HPDE6-E6E7 (cell line): ENCODE measurements around the gene MAGEB1.

Experiments
- DNase-seq: peaks from one replicate; pipeline ENCODE4 v3.0.0; 2011; ENCODE audit warnings: missing footprints; ENCODE audit errors: extremely low spot score

Gene MAGEB1, protein sequence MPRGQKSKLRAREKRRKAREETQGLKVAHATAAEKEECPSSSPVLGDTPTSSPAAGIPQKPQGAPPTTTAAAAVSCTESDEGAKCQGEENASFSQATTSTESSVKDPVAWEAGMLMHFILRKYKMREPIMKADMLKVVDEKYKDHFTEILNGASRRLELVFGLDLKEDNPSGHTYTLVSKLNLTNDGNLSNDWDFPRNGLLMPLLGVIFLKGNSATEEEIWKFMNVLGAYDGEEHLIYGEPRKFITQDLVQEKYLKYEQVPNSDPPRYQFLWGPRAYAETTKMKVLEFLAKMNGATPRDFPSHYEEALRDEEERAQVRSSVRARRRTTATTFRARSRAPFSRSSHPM

DNA sequence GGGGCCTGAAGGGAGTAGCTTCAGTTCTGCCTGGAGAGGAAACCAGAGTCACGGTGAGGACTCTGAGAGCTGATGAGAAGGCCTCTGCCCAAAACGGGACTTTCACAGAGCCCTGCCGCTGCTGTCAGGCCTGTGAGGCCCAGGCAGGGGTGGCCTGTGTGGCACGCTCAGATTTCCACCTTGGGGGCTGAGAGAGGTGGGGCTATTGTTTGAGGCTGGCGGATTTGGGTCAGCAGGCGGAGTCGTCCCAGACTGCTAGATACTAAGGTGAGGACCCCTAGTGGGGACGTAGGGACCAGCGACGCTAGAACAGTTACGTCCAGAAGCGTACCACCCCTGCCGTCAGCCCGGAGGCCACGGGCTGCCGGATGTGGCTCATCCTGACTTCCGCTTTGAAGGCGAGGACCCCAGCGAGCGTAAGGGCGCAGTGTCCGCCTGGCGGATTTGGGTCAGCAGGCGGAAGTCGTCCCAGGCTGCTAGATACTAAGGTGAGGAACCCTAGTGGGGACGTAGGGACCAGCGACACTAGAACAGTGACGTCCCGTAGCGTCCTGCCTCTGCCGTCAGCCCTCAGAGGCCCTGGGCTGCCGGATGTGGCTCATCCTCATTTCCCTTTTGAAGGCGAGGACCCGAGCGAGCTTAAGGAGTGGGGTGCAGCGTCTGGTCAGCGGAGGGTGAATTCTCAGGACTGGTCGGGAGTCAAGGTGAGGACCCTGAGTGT, at the start of gene MAGEB1:
TSS of gene MAGEB1 (plus strand) at position 378 of the 721 bp plus-strand sequence. CDS start 3,348 bp downstream, outside the sequence.
- no peak for DNase-seq

DNA sequence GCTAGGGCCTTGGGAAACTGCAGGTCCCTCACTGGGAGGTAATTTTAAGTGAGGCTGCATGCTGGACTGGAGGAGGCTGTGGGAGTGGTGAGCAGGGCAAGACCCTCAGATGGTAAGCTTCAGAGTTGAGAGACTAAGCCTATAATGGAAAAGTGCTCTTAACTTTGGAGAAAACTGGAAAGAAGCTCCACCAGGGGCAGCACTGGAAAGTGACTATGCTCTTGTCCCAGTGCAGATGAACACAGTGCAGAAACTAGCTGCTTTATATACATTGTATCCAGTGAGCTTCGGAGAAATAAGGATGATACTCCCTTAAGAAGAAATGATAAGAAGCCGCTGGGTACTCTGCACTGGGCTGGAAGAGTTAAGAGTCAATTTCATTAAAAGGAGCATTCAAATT, 34.8 kb upstream of the MAGEB1 start:
- DNase-seq, result no peak

DNA sequence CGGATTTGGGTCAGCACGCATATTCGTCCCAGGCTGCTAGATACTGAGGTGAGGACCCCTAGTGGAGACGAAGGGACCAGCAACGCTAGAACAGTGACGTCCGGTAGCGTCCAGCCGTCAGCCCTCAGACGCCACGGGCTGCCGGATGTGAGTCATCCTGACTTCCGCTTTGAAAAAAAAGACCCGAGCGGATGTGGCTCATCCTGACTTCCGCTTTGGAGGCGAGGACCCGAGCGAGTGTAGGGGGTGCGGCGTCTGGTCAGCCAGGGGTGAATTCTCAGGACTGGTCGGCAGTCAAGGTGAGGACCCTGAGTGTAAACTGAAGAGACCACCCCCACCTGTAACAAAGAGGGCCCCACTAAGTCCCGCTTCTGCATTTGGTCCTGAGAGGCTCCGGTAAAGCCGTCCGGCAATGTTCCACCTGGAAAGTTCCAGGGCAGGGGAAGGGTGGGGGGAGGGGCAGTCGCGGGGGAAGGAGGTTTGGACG, 31.5 kb upstream of the MAGEB1 start, which contains the start of gene MAGEB2:
TSS of gene MAGEB2 (plus strand) at position 207 of the 487 bp plus-strand sequence. CDS start 3,018 bp downstream, outside the sequence.
- DNase-seq, result no peak

DNA sequence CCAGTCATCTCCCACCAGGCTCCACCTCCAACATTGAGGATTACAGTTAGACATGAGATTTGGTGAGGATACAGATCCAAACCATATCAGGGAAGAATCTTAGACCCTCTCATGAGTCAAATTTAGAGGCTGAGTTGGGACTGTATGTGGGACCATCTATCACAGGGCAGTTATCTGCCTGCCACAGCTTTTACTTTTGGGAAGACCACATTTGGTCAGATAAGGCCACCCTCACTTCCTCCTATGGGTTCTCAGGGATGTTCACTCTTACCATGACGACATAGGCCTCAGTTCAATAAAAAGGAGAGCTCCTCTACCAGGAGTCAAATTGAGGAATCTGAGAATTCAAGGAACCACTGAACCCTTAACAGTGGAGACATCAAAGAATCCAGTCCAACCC, 29.5 kb upstream of the MAGEB1 start:
- DNase-seq, result no peak

DNA sequence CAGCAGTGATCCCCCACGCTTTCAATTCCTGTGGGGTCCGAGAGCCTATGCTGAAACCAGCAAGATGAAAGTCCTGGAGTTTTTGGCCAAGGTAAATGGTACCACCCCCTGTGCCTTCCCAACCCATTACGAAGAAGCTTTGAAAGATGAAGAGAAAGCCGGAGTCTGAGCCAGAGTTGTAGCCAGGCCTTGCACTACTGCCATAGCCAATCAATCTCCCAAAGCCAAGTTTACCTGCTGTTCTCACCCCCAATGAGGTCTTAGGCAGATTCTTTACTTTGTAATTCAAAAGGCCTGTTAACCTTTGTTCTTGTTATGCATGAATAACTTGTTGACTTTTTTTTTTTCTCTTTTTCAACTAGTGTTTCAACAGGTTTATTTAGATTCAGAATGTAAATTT, 27.6 kb upstream of the MAGEB1 start:
- no peak for DNase-seq

DNA sequence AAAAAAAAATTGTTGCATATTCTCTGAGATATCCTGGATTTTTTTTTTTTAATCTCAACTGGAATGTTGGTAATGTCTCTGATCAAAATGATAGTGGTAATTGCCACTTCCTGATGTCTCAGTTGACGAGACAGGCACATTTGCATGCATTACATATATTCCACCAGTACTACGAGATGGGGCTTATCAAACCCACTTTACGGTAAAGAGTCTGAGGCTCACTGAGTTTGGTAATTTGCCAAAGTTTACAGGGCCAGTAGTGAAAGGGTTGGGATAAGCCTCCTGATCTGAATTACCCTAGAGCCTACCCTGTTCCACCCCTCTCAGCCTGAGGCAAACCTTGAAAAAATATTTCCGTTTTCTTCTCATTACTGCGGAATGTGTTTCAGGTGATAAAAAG, 26.3 kb upstream of the MAGEB1 start:
- no peak for DNase-seq

DNA sequence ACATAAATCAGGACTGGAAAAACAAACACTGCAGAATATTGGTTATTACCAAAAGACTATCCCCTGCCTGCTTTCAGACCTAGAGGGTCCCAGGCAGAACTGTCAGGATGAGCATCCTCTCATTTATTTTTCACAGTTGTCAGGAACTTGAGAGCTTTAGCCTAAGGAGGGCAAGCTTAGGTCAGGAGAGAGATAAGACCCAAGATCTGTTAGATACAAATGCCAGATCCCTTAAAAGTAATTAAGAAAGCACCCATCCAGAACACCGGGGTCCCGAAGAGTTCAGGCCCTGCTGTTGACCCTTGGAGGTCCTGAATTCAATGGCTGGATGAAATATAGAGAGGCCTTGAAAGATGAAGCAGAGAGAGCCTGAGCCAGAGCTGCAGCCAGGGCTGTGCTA, 22.4 kb upstream of the MAGEB1 start:
- DNase-seq, result no peak

DNA sequence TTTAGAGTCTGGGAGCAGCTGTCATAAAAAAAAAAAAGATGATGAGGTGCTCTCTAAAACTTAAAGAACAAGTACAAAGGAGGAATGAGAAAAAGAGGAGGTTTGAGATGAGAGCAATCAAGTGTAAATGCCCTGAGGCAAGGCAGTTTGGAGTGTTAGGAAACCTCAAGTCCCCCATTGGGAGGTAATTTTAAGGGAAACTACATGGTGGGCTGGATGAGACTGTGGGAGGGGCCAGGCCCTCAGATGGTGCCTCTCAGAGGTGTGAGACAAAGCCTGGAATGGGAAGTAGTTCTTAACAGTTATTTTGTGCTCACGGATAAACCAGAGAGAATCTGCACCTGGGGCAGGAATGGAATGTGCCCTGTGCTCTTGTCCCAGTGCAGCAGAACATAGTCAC, 18.4 kb upstream of the MAGEB1 start:
- no peak for DNase-seq

DNA sequence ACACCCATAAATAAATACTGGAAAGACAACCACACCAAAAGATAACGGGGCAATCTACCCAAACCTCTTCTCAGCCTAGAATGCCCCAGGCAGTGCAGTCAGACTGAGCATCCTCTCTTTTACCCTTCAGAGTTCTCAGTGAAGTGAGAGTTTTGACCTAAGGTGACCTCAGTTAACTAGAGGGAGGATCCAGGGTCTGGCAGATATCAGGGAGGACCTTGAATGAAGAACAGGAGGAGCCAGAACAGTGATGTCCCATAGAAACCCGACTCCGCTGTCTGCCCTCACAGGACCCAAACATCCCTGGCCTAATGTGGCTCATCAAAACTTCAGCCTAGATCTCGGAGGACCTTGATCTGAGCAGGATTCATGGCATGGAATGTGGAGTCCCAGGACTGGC, 16.6 kb upstream of the MAGEB1 start, which contains the start of gene MAGEB3:
TSS of gene MAGEB3 (plus strand) at position 263 of the 400 bp plus-strand sequence. CDS start 5,268 bp downstream, outside the sequence.
- DNase-seq, result no peak

DNA sequence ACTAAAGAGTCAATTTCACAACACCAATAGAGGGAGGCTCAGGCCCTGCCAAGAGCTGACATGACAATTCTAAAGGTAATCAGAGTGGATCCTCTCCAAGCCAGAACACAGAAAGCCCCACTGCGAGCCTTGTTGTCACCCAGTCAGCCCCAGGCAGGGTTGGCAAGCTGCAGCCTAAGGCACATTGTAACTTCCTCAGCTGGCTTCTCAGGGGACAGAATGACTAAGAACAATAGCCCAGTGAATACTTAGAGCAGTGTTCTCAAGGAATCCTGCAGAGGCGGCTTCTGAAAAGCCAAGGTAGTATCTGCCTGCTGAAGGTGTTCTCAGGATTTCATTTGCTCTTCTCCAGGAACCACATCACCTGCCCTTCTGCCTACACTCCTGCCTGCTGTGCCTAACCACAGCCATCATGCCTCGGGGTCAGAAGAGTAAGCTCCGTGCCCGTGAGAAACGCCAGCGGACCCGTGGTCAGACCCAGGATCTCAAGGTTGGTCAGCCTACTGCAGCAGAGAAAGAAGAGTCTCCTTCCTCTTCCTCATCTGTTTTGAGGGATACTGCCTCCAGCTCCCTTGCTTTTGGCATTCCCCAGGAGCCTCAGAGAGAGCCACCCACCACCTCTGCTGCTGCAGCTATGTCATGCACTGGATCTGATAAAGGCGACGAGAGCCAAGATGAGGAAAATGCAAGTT, 5.1 kb upstream of the MAGEB1 start, which contains the start of gene MAGEB4:
TSS of gene MAGEB4 (plus strand) at position 277 of the 692 bp plus-strand sequence. CDS start at position 413, 136 bp downstream.
- DNase-seq, result no peak

DNA sequence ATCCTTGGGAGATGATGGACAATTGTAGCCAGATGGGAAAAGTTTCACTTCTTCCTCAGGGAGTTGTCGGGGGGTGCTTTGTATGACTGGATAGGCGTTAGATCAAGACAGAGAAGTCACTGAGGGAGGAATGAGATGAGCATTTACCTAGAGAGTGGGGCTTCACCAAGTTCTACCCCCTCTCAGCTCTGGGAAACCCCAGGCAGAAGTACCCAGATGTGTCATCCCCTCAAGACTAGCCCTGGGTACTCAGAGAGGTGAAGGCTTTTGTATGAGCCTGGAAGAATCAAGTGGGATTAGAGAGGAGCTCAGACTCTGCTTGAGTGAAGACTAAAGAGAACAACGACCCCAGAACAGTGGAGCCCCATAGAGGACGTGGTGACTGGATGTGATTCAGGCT, 1.9 kb downstream of the MAGEB1 start:
- DNase-seq, result no peak

DNA sequence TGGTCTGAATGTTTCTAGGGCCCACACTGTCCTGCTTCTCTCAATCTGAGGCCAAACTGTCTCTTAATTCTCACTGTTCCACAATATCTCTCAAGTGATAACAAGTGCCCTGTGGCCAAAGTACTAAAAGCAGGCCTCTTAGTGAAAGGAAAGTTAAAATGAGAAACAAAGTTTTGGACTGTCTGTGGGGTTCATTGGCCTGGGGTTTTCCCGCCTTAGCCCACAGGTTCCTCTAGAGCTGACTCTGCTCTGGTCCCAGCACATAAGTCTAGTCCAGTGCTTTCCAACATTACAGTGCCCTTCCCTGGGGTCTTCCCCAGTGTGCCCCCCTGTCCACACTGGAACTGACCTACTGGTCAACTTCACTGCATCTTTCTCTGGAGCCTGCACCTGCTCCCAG, 6.3 kb downstream of the MAGEB1 start:
- no peak for DNase-seq

DNA sequence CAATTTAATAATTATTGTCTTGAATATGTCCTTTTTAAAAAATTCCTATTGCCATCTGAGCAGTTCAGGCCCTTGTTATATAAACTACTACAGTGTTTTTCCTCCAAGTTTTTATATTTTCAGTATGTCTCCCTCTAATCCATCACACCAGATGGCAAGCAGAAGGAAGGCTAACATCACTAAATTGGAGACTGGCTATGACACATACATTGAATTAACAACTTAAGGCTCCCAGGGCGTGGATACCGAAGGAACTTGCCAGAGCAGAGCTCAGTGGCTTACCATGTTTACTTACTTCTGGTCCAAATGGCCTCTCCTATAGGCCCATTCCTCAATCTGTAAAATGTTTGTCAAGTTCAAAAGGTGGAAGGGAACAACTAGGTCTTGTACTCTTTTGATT, 13.0 kb downstream of the MAGEB1 start:
- no peak for DNase-seq

DNA sequence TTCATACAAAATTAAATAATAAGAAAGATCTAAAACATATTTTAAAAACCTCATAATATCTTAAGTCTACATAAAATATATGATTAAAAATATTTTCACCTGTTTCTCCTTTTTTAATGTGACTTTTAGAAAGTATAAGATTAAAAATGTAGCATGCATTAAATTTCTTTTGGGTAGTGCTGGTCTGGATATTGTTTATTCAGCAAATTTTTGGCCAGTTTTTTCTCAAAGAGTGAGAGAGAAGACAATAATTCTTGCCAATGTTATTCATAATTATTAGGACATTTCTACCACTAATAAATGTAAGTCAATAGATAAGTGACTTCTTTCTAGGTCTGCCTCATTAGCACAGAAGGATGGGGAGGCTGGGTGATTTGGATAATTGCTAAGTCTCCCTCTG, 14.1 kb downstream of the MAGEB1 start:
- DNase-seq, result no peak

DNA sequence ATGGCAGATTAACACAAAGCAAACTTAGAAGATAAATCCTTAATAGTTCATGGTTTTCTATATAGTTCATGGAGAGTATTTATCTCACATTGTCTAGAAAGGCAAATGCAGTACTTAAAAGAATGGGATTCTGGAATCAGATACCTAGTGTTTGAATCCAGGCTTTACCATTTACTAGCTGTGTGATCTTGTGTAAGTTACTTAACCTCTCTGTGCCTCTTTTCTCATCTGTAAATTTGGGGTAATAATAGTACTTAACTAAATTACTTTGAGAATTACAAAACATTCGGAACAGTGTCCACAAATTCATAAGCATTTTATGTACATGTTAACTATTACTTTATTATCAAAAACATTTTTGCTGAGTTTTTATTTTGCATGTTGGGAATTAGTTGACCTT, 15.8 kb downstream of the MAGEB1 start:
- DNase-seq, result no peak

DNA sequence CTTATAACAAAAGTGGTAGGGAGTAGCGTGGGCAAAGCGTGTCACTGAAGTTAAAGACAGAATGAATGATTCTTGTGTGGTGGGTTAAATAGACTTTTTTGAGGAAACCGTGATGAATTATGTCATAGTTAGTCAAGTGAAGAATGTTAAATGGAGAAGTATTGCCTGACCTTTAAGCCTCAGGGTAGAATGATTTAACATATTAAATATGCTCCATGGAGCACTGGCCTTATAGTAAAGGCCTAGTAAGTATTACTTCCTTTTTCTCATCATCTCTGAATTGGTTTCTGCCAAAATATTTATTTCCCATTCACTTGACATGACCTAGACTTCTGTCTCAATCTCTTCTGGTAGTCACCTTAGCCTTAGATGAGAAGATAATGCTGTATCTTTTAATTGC, 23.7 kb downstream of the MAGEB1 start:
- DNase-seq, result no peak

DNA sequence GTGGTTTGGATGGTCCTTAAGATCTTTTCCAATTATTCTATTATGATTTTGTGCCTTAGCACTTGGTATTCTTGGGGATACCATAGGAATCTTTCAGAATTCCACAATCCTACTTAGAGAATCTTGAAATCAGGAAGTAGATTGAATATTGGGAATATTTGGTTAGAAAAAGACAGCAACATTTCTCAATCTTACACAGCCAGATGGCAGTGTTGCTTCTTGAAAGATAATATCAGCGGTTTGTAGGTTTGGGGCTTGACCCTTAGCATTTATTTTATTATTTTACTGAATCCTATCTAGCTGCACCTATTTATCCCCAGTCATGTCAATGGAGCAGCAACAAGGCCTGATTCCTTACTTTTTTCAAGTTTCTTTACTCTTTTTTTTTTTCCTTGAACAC, 28.6 kb downstream of the MAGEB1 start:
- DNase-seq, result no peak

DNA sequence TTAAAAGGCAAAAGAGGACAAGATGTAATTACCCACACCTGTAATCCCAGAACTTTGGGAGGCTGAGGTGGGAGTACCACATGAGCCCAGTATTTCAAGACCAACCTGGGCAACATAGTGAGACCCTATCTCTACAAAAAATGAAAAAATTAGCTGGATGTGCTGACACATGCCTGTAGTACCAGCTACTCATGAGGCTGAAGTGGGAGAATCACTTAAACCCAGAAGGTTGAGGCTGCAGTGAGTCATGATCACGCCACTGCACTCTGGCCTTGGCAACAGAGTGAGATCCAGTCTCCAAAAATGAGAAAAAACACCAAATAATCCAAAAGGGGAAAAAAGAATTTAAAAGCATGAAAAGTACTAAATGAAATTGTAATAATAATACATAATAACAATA, 31.4 kb downstream of the MAGEB1 start:
- no peak for DNase-seq

DNA sequence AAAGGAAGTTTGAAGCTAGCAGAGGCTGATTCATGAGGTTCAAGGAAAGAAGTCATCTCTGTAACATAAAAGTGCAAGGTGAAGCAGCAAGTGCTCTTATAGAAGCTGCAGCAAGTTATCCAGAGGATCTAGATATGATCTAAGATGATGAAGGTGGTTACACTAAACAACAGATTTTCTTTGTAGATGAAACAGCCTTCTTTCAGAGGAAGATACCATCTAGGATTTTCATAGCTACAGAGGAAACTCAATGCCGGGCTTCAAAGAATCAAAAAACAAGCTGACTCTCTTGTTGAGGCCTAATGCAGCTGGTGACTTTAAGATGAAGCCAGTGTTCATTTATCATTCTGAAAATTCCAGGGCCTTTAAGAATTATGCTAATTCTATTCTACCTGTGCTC, 33.5 kb downstream of the MAGEB1 start:
- DNase-seq, result no peak

DNA sequence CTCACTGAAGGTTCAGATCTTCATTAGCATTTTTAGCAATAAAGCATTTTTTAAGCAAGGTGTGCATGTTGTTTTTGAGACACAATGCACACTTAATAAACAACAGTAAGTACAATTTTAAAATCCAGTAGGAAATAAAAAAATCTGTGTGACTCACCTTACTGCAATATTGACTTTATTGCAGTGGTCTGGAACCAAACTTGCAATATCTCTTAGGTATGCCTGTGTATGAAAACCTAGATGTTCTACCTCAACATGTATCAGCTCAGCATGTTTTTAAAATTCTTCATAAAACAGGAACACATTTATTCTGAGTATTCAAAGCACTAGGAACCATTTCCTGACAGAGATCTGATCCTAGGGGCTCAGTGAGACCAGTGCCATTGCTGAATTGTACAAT, 35.6 kb downstream of the MAGEB1 start:
- no peak for DNase-seq

DNA sequence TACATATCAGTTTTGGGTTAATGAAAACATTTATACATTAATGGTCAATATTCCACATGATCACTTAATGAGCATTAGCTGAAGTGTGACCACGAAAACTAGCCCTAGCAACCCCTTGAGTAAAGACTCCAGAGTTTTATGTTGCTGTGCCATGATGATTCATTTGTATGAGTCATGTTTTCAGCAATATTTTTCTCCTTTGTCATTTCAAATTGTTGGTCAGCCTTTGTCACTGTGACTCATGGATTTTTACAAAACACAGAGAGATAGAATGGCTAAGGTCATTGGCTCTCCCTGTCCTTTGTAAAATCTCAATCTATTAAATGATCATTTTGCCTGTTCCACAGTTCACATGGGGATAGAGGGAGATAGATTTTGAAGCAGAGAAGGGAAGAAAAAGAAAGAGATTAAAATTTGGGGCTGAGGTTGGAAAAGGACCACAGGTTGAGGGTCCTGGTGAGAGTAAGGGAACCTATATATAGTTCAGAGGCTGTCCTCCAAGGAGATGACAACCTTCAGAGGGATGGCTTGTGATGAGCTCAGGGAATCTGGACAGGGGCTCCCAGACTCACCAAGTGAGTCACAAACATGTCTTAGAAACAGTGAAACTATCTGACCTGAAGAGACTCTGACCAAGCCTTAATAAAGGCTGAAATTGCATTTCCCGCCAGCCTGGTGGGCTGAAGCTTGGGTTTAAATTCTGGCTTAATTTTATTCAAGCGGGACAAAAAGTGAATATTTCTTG, 36.7 kb downstream of the MAGEB1 start:
- DNase-seq, result peak; percentile 74
